Stimulated activated CD4-positive, alpha-beta T cell treated with anti-CD3 and anti-CD28 coated beads, Interleukin-12 subunit alpha, Interleukin-12 subunit beta, amount 100 ng/mL, for 48 hours (primary cell): ENCODE measurements around the gene FOXL2NB.

Experiments
- DNase-seq, 3 donors: peaks; one replicate each; pipeline ENCODE4 v3.0.0-alpha.2; 2020; ENCODE audit warnings: low read depth in 2 of 3, low spot score in 1 of 3

The FOXL2NB gene

GRCh38 chr3:138944929-138945708, 1.9 kb upstream of the FOXL2NB start:
- no peak for DNase-seq

GRCh38 chr3:138945709-138946662, 1.0 kb upstream of the FOXL2NB start:
- no peak for DNase-seq

- DNase-seq: no peak
Measured at GRCh38 chr3:138947495-138948121, 591 bp downstream of the FOXL2NB start.

- no peak for DNase-seq
Measured at GRCh38 chr3:138948371-138949001, 1.5 kb downstream of the FOXL2NB start.

GRCh38 chr3:138949002-138949418, 2.0 kb downstream of the FOXL2NB start:
- DNase-seq: no peak

- no peak for DNase-seq
Measured at GRCh38 chr3:138949445-138950005, 2.5 kb downstream of the FOXL2NB start.

GRCh38 chr3:138950006-138950644, 3.1 kb downstream of the FOXL2NB start:
- no peak for DNase-seq

- DNase-seq: no peak
Measured at GRCh38 chr3:138950701-138951100, 3.7 kb downstream of the FOXL2NB start.

- DNase-seq: no peak
Measured at GRCh38 chr3:138960417-138960852, 13.4 kb downstream of the FOXL2NB start.

GRCh38 chr3:138962854-138963560, 16.0 kb downstream of the FOXL2NB start:
- DNase-seq: no peak

GRCh38 chr3:138964264-138964663, 17.2 kb downstream of the FOXL2NB start:
- DNase-seq: no peak

GRCh38 chr3:138964923-138965322, 17.9 kb downstream of the FOXL2NB start:
- no peak for DNase-seq

- no peak for DNase-seq
Measured at GRCh38 chr3:138971766-138972320, 24.8 kb downstream of the FOXL2NB start.

GRCh38 chr3:138972941-138973340, 25.9 kb downstream of the FOXL2NB start:
- no peak for DNase-seq

- DNase-seq: no peak
Measured at GRCh38 chr3:138974462-138974861, 27.4 kb downstream of the FOXL2NB start.

- no peak for DNase-seq
Measured at GRCh38 chr3:138975351-138975750, 28.3 kb downstream of the FOXL2NB start.

- no peak for DNase-seq
Measured at GRCh38 chr3:138976047-138976446, 29.0 kb downstream of the FOXL2NB start.

- DNase-seq: no peak
Measured at GRCh38 chr3:138984816-138985215, 37.8 kb downstream of the FOXL2NB start.

- no peak for DNase-seq
Measured at GRCh38 chr3:138985932-138986331, 38.9 kb downstream of the FOXL2NB start.
